DOHH2 (cell line): Measurements from ENCODE around the gene ROBO2.

ENCODE experiments used
- H3F3A ChIP-seq: fragments of 200-600 bp; sonication (generic), shearing (Covaris generic); 2 replicates; pipeline ENCODE4 v1.6.0; 2016; ENCODE audit warnings: antibody characterized with exemption, mild to moderate bottlenecking; ENCODE audit not compliant: control insufficient read depth, insufficient read depth
- H3K27ac ChIP-seq: fragments of 200-600 bp; sonication (generic); 2 replicates; pipeline ENCODE4 v1.5.1; 2014; ENCODE audit warnings: low read depth, mild to moderate bottlenecking, low read length, moderate library complexity
- H3K27me3 ChIP-seq: fragments of 200-600 bp; sonication (generic); 2 replicates; pipeline ENCODE4 v1.6.1; 2014; ENCODE audit warnings: mild to moderate bottlenecking, low read length, mixed read lengths; ENCODE audit not compliant: control insufficient read depth
- H3K36me3 ChIP-seq: fragments of 200-600 bp; sonication (generic); 2 replicates; pipeline ENCODE4 v1.6.1; 2014; ENCODE audit warnings: mild to moderate bottlenecking, low read length, moderate library complexity, mixed read lengths; ENCODE audit not compliant: control insufficient read depth
- H3K4me1 ChIP-seq: fragments of 200-600 bp; sonication (generic); 2 replicates; pipeline ENCODE4 v1.6.1; 2014; ENCODE audit warnings: mild to moderate bottlenecking, low read length, mixed read lengths; ENCODE audit not compliant: control insufficient read depth
- H3K4me2 ChIP-seq: fragments of 200-600 bp; sonication (generic); 2 replicates; pipeline ENCODE4 v1.6.0; 2014; ENCODE audit warnings: mild to moderate bottlenecking, low read length, moderate library complexity
- H3K4me3 ChIP-seq: fragments of 200-600 bp; sonication (generic); 2 replicates; pipeline ENCODE4 v1.5.1; 2014; ENCODE audit warnings: mild to moderate bottlenecking, low read length, mixed read lengths
- H3K79me2 ChIP-seq: fragments of 200-600 bp; sonication (generic); 2 replicates; pipeline ENCODE4 v1.6.1; 2014; ENCODE audit warnings: mild to moderate bottlenecking, low read length, mixed read lengths; ENCODE audit not compliant: control insufficient read depth
- H3K9me2 ChIP-seq: fragments of 200-600 bp; sonication (generic); replicated peaks from 2 replicates; pipeline ENCODE4 v1.6.1; 2014; ENCODE audit warnings: mild to moderate bottlenecking, low read length, mixed read lengths; ENCODE audit not compliant: control insufficient read depth
- H3K9me3 ChIP-seq: fragments of 200-600 bp; sonication (generic); 2 replicates; pipeline ENCODE4 v1.6.1; 2014; ENCODE audit warnings: antibody characterized with exemption, low read length, mixed read lengths; ENCODE audit not compliant: control insufficient read depth, insufficient read depth
- H4K20me1 ChIP-seq: fragments of 200-600 bp; sonication (generic); 2 replicates; pipeline ENCODE4 v1.6.0; 2014; ENCODE audit warnings: low read depth, mild to moderate bottlenecking, antibody characterized with exemption, low read length, moderate library complexity; ENCODE audit not compliant: control insufficient read depth, insufficient read depth
- EZH2phosphoT487 ChIP-seq: fragments of 200-600 bp; sonication (generic); IDR thresholded peaks from 2 replicates; pipeline ENCODE4 v1.6.1; 2017; ENCODE audit warnings: borderline replicate concordance, mild to moderate bottlenecking, antibody characterized with exemption, low read length, moderate library complexity, mixed read lengths
- TF ChIP-seq, protein P1 (sequence below): fragments of 200-600 bp; sonication (generic); IDR thresholded peaks from one replicate; pipeline ENCODE4 v1.5.1; 2014; ENCODE audit warnings: antibody characterized with exemption, mild to moderate bottlenecking, low read depth, low read length; ENCODE audit not compliant: poor library complexity, severe bottlenecking

ROBO2 gene

DNA sequence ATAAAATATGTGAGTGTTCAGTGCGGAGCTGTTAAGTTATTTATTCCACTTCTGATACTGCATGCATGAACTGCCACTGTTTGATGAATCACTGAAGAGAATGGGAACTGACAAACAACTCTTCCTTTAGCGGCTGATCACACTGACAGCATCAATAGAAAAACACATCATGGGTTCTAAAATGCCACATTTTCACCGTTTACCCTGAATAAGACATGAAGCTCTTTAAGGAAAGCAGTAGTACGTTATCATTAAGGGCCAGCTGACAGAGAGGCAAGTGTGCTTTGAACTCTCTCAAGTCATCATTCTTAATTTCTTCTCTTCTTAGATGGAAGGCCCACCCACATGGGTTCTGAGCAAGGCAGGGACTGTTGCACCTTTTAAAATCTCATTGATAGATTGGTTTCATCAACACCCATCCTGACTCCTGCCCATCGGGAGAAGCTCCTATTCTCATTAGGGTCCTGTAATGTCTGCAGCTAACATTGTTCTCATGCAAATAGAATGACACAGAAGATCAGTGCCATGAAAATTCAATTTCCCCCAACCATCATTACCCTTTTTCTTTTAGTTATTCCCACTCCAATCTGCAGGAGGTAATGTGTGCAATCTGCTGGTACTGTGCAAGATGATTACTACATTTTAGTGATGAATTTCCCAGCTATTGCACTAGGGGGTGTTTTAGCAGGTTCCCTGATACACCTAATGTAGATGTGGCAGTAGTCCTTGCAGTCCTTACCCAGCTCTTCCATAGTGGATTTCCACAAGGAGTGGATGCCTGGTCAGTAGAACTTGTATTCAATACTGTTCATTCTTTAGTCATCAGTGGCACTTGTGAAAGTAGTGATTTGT is 119.1 kb downstream of the ROBO2 start:
- no peaks in the 10 kb centered on the region for H3K36me3 ChIP-seq
- H3K9me3 ChIP-seq, result no peaks in the 10 kb centered on the region
- no peaks in the 10 kb centered on the region for H4K20me1 ChIP-seq
- no peak overlapping the region for H3K27ac ChIP-seq
- no peak overlapping the region for H3K4me3 ChIP-seq
- no peaks in the 10 kb centered on the region for H3K4me1 ChIP-seq
- no peak overlapping the region for H3K4me2 ChIP-seq
- H3K79me2 ChIP-seq, result no peaks in the 10 kb centered on the region
- H3F3A ChIP-seq, result no peaks in the 10 kb centered on the region
- TF ChIP-seq, protein P1, sequence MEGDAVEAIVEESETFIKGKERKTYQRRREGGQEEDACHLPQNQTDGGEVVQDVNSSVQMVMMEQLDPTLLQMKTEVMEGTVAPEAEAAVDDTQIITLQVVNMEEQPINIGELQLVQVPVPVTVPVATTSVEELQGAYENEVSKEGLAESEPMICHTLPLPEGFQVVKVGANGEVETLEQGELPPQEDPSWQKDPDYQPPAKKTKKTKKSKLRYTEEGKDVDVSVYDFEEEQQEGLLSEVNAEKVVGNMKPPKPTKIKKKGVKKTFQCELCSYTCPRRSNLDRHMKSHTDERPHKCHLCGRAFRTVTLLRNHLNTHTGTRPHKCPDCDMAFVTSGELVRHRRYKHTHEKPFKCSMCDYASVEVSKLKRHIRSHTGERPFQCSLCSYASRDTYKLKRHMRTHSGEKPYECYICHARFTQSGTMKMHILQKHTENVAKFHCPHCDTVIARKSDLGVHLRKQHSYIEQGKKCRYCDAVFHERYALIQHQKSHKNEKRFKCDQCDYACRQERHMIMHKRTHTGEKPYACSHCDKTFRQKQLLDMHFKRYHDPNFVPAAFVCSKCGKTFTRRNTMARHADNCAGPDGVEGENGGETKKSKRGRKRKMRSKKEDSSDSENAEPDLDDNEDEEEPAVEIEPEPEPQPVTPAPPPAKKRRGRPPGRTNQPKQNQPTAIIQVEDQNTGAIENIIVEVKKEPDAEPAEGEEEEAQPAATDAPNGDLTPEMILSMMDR, result no peak
- TF ChIP-seq EZH2phosphoT487, result no peak
- H3K27me3 ChIP-seq, result no peaks in the 10 kb centered on the region
- no peaks in the 10 kb centered on the region for H3K9me2 ChIP-seq

- Histone ChIP-seq H3K4me3 (no peak overlapping the region), H3K9me3 (no peaks in the 10 kb centered on the region), H3K4me1 (no peaks in the 10 kb centered on the region)
Observed at GRCh38 chr3:77160931-77161497, 121.1 kb downstream of the ROBO2 start.

GRCh38 chr3:77169823-77170222 is 129.9 kb downstream of the ROBO2 start:
- no peak overlapping the region for H3K4me3 ChIP-seq
- no peaks in the 10 kb centered on the region for H3K36me3 ChIP-seq
- H3K27ac ChIP-seq, result no peak overlapping the region
- no peaks in the 10 kb centered on the region for H3K79me2 ChIP-seq
- no peak overlapping the region for H3K4me2 ChIP-seq
- no peak for TF ChIP-seq EZH2phosphoT487
- TF ChIP-seq, protein P1, result no peak
- H3K27me3 ChIP-seq, result no peaks in the 10 kb centered on the region
- no peaks in the 10 kb centered on the region for H4K20me1 ChIP-seq
- no peaks in the 10 kb centered on the region for H3F3A ChIP-seq
- no peaks in the 10 kb centered on the region for H3K9me2 ChIP-seq
- H3K4me1 ChIP-seq, result no peaks in the 10 kb centered on the region
- no peaks in the 10 kb centered on the region for H3K9me3 ChIP-seq

More at GRCh38 chr3:77160931-77161497, 121.1 kb downstream of the ROBO2 start:
- H3K4me2 ChIP-seq, result no peak overlapping the region
- H4K20me1 ChIP-seq, result no peaks in the 10 kb centered on the region
- no peaks in the 10 kb centered on the region for H3K36me3 ChIP-seq
- no peaks in the 10 kb centered on the region for H3K9me2 ChIP-seq
- no peak for TF ChIP-seq EZH2phosphoT487
- TF ChIP-seq, protein P1, result no peak
- no peaks in the 10 kb centered on the region for H3F3A ChIP-seq
- H3K27me3 ChIP-seq, result no peaks in the 10 kb centered on the region
- no peaks in the 10 kb centered on the region for H3K79me2 ChIP-seq
- H3K27ac ChIP-seq, result no peak overlapping the region
